ENCODE data around the gene MAP3K15. TPM values are rescaled to one million over a fixed set of nuclear protein-coding genes. Genes with fewer than 3 reads are reported as not detected.

Gene MAP3K15
- total and polyA plus RNA-seq, 2 of the 13 experiments (the other 11 are each of a cell fraction or from before 2014, with no cell fraction given) = 3.9 to 6.4 TPM

DNA sequence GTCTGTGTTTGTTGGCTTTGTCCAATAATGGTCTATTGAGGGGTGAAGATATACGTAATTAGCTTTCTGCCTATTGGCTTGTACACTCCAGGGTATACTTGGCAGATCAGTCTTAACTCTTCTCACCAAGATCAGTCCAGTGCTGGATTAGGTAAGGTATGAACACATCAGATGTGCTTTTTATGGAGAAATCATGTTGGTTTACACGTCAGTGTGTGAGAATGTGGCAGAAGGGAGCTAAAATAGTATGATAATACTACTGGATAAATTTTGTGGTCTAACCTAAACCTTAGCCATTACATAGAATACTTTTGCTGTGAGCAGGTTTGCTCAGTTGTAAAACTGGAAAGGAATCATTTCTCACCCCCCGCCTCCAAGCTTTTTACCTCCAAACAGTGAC is 167.4 kb downstream of the MAP3K15 start:
- Histone ChIP-seq H3K27me3 (ENCODE audit: control insufficient read depth in 1 of 2, insufficient read depth in 2 of 2, low read length in 2 of 2) (no peaks in the 10 kb centered on the region; a peak in 1 of 5 replicates), H3K9me3 (ENCODE audit: low read length) (no peaks in the 10 kb centered on the region), H3K36me3 (replicated peaks in 1 of 2; ENCODE audit: control insufficient read depth in 1 of 2, insufficient read depth in 2 of 2, low read length in 2 of 2) (peaks cover 0 to 15% of the 10 kb centered on the region in 2 experiments; a peak in 2 of 5 replicates), H3K4me3 (replicated peaks in 1 of 3; ENCODE audit: insufficient read depth in 1 of 3, low read depth in 2 of 3, low read length in 3 of 3) (no peak overlapping the region), H3K79me2 (ENCODE audit: insufficient read depth, low read length) (peaks cover 31% of the 10 kb centered on the region), H4K20me1 (ENCODE audit: insufficient read depth, low read length) (no peaks in the 10 kb centered on the region), H3K4me1 (ENCODE audit: insufficient read depth, low read length) (0 out of 2 replicates have a peak, but pooled peaks cover 6% of the 10 kb centered on the region), H3K4me2 (ENCODE audit: low read depth, low read length) (no peak overlapping the region), H2AFZ (ENCODE audit: low read length) (no peak overlapping the region), H3K27ac (ENCODE audit: extremely low read length, insufficient read depth, low read length) (no peak overlapping the region), H3K9ac (ENCODE audit: insufficient read depth, low read depth, low read length) (no peak overlapping the region)
- in situ Hi-C loops (cut with HindIII; ENCODE audit: extremely low pct_ligation_motif_present, low pct_unique_long_range_greater_than_20kb) = loop anchor here (25.0 kb wide), 1 partner anchor 411 kb away; no protein-coding TSS in a partner anchor
- CTCF ChIA-PET (ENCODE audit: low intra/inter-chr PET ratio, low total read pairs) = no interaction called here
- no TSS peak for BruUV-seq (replicated peaks)
- TF ChIP-seq KDM5A (IDR thresholded peaks at IDR 0.05; ENCODE audit: borderline replicate concordance, low read length) = no peak
- TF ChIP-seq, protein P1, sequence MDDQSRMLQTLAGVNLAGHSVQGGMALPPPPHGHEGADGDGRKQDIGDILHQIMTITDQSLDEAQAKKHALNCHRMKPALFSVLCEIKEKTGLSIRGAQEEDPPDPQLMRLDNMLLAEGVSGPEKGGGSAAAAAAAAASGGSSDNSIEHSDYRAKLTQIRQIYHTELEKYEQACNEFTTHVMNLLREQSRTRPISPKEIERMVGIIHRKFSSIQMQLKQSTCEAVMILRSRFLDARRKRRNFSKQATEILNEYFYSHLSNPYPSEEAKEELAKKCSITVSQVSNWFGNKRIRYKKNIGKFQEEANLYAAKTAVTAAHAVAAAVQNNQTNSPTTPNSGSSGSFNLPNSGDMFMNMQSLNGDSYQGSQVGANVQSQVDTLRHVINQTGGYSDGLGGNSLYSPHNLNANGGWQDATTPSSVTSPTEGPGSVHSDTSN (CRISPR knock-in tag; IDR thresholded peaks at IDR 0.05; ENCODE audit: borderline replicate concordance) = no peak
- TF ChIP-seq, protein P2, sequence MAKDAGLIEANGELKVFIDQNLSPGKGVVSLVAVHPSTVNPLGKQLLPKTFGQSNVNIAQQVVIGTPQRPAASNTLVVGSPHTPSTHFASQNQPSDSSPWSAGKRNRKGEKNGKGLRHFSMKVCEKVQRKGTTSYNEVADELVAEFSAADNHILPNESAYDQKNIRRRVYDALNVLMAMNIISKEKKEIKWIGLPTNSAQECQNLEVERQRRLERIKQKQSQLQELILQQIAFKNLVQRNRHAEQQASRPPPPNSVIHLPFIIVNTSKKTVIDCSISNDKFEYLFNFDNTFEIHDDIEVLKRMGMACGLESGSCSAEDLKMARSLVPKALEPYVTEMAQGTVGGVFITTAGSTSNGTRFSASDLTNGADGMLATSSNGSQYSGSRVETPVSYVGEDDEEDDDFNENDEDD (CRISPR knock-in tag; IDR thresholded peaks at IDR 0.05; ENCODE audit: borderline replicate concordance) = no peak
- no peak for DNase-seq (ENCODE audit: low spot score)
- no peak for FAIRE-seq
- no peak for ATAC-seq
- WGBS (ENCODE audit: low lambda C conversion rate) = 96% methylated on average over 3 of the region's 3 CpGs
- intact Hi-C loops (cut with micrococcal nuclease; ENCODE audit: unreplicated experiment) = no loop called here
- POLR2A ChIA-PET = no interaction called here

DNA sequence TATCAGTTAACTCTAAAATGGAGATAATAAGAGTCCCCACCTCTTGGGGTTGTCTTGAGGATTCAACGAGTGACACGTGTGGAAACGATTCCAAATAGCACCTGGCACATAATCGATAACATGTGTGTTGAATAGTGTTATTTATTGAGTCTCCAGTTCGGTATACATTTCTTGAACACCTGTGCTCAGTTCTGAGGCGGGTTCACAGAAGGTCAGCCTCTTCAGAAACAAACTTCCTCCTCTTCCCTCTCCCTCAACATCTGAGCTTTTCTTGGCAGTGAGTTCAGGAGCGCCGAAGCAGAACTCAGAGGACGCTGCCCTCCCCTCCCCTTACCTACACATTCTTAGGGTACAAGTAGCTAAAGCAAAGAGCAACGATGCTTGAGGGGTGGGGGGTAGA is 170.6 kb downstream of the MAP3K15 start:
- Histone ChIP-seq H3K27me3 (ENCODE audit: control insufficient read depth in 1 of 2, insufficient read depth in 2 of 2, low read length in 2 of 2) (no peaks in the 10 kb centered on the region; a peak in 1 of 5 replicates), H3K4me1 (ENCODE audit: insufficient read depth, low read length) (0 out of 2 replicates have a peak, but pooled peaks cover 14% of the 10 kb centered on the region), H3K4me3 (replicated peaks in 1 of 3; ENCODE audit: insufficient read depth in 1 of 3, low read depth in 2 of 3, low read length in 3 of 3) (peak overlapping the region; percentile 70 to 87 (median 81)), H3K4me2 (ENCODE audit: low read depth, low read length) (peak overlapping the region; percentile 75), H3K9ac (ENCODE audit: insufficient read depth, low read depth, low read length) (peak overlapping the region; percentile 77), H4K20me1 (ENCODE audit: insufficient read depth, low read length) (no peaks in the 10 kb centered on the region), H3K27ac (ENCODE audit: extremely low read length, insufficient read depth, low read length) (no peak overlapping the region), H3K9me3 (ENCODE audit: low read length) (no peaks in the 10 kb centered on the region), H3K36me3 (replicated peaks in 1 of 2; ENCODE audit: control insufficient read depth in 1 of 2, insufficient read depth in 2 of 2, low read length in 2 of 2) (peaks cover 0 to under 1% of the 10 kb centered on the region in 2 experiments; a peak in 1 of 5 replicates), H3K79me2 (ENCODE audit: insufficient read depth, low read length) (peaks cover 31% of the 10 kb centered on the region), H2AFZ (ENCODE audit: low read length) (no peak overlapping the region)
- FAIRE-seq (no peak), DNase-seq (ENCODE audit: low spot score) (no peak), ATAC-seq (no peak)
- CTCF ChIA-PET (ENCODE audit: low intra/inter-chr PET ratio, low total read pairs) = no interaction called here
- in situ Hi-C loops (cut with HindIII; ENCODE audit: extremely low pct_ligation_motif_present, low pct_unique_long_range_greater_than_20kb) (loop anchor here (25.0 kb wide), 1 partner anchor 407 kb away; no protein-coding TSS in a partner anchor), intact Hi-C loops (cut with micrococcal nuclease; ENCODE audit: unreplicated experiment) (no loop called here)
- POLR2A ChIA-PET = no interaction called here
- WGBS (ENCODE audit: low lambda C conversion rate) = 4% methylated on average over 10 of the region's 10 CpGs
- BruUV-seq (replicated peaks) = no TSS peak
- TF ChIP-seq RBAK (CRISPR knock-in tag; IDR thresholded peaks at IDR 0.05) (no peak), CREB1 (IDR thresholded peaks at IDR 0.05) (no peak), CREB1 (CRISPR knock-in tag; IDR thresholded peaks at IDR 0.05) (no peak), ZNF510 (CRISPR knock-in tag; IDR thresholded peaks at IDR 0.05; ENCODE audit: low read depth) (no peak), ZHX1 (CRISPR knock-in tag; IDR thresholded peaks at IDR 0.05; ENCODE audit: low read depth) (no peak), ZNF546 (CRISPR knock-in tag; conservative IDR thresholded peaks at IDR 0.05) (no peak), PLSCR1 (CRISPR knock-in tag; IDR thresholded peaks at IDR 0.05; ENCODE audit: borderline replicate concordance) (no peak)
